Measurements from ENCODE around the gene FOXA3. TPM values are rescaled to one million over a fixed set of nuclear protein-coding genes. Genes with fewer than 3 reads are reported as not detected.

FOXA3 gene
- total RNA-seq, 1 experiment from 2014 or later: 15.3 TPM

- H3K27me3 Mint-ChIP-seq (ENCODE audit: insufficient read depth, unreplicated experiment): no peaks in the 10 kb centered on the region
Observed at GRCh38 chr19:45828945-45829344, 35.2 kb upstream of the FOXA3 start.

GRCh38 chr19:45834970-45835369, 29.2 kb upstream of the FOXA3 start:
- no peaks in the 10 kb centered on the region for H3K4me1 ChIP-seq
- no peak for DNase-seq
- peaks cover 7% of the 10 kb centered on the region for H3K36me3 ChIP-seq (ENCODE audit: control insufficient read depth, insufficient read depth, low read length)
- no peak overlapping the region for H3K27ac Mint-ChIP-seq (ENCODE audit: unreplicated experiment)
- TF ChIP-seq CTCF (IDR thresholded peaks at IDR 0.05; ENCODE audit: insufficient read depth in 1 of 2, low read depth in 1 of 2, low read length in 1 of 2, severe bottlenecking in 1 of 2, unreplicated experiment in 1 of 2): no peak
- H3K27me3 ChIP-seq (replicated peaks; ENCODE audit: control insufficient read depth, insufficient read depth, low read length): no peaks in the 10 kb centered on the region
- H3K4me3 ChIP-seq (ENCODE audit: low read depth, low read length): no peak overlapping the region
- H3K36me3 Mint-ChIP-seq (ENCODE audit: insufficient read depth, unreplicated experiment): peaks cover 97% of the 10 kb centered on the region
- no TSS peak for BruUV-seq (replicated peaks)
- no peaks in the 10 kb centered on the region for H3K4me1 Mint-ChIP-seq (ENCODE audit: low read depth, unreplicated experiment)
- no peaks in the 10 kb centered on the region for H3K27me3 Mint-ChIP-seq (ENCODE audit: insufficient read depth, unreplicated experiment)
- no peaks in the 10 kb centered on the region for H3K9me3 Mint-ChIP-seq (ENCODE audit: unreplicated experiment)
- ChIA-PET POLR2A (no interaction called here), CTCF (interaction anchor here (0.6 to 1.3 kb wide), 2 partner anchors 18 to 52 kb away, joined by 3 to 7 read pairs; partner anchors contain the start of gene DMPK)
- intact Hi-C loops (cut with micrococcal nuclease; ENCODE audit: unreplicated experiment): no loop called here
- no peaks in the 10 kb centered on the region for H3K9me3 ChIP-seq
- H3K4me3 Mint-ChIP-seq (ENCODE audit: unreplicated experiment): no peak overlapping the region

More at GRCh38 chr19:45828945-45829344, 35.2 kb upstream of the FOXA3 start:
- no peaks in the 10 kb centered on the region for H3K9me3 ChIP-seq
- H3K4me3 ChIP-seq (ENCODE audit: low read depth, low read length): no peak overlapping the region
- H3K4me1 Mint-ChIP-seq (ENCODE audit: low read depth, unreplicated experiment): no peaks in the 10 kb centered on the region
- peak overlapping the region; percentile 30 for H3K27ac Mint-ChIP-seq (ENCODE audit: unreplicated experiment)
- no TSS peak for BruUV-seq (replicated peaks)
- peaks cover 9% of the 10 kb centered on the region for H3K36me3 ChIP-seq (ENCODE audit: control insufficient read depth, insufficient read depth, low read length)
- DNase-seq: no peak
- ChIA-PET CTCF (interaction anchor here (2.2 kb wide), 1 partner anchor 12 kb away, joined by 9 read pairs; no protein-coding TSS in a partner anchor), POLR2A (no interaction called here)
- peaks cover 93% of the 10 kb centered on the region for H3K36me3 Mint-ChIP-seq (ENCODE audit: insufficient read depth, unreplicated experiment)
- no peak for TF ChIP-seq CTCF (IDR thresholded peaks at IDR 0.05; ENCODE audit: insufficient read depth in 1 of 2, low read depth in 1 of 2, low read length in 1 of 2, severe bottlenecking in 1 of 2, unreplicated experiment in 1 of 2)
- H3K27me3 ChIP-seq (replicated peaks; ENCODE audit: control insufficient read depth, insufficient read depth, low read length): no peaks in the 10 kb centered on the region
- no peaks in the 10 kb centered on the region for H3K9me3 Mint-ChIP-seq (ENCODE audit: unreplicated experiment)
- no peak overlapping the region for H3K4me3 Mint-ChIP-seq (ENCODE audit: unreplicated experiment)
- intact Hi-C loops (cut with micrococcal nuclease; ENCODE audit: unreplicated experiment): no loop called here
- no peaks in the 10 kb centered on the region for H3K4me1 ChIP-seq

GRCh38 chr19:45842198-45842597, 21.9 kb upstream of the FOXA3 start:
- DNase-seq: no peak
- Mint-ChIP-seq H3K27me3 (ENCODE audit: insufficient read depth, unreplicated experiment) (no peaks in the 10 kb centered on the region), H3K36me3 (ENCODE audit: insufficient read depth, unreplicated experiment) (peaks cover 89% of the 10 kb centered on the region), H3K9me3 (ENCODE audit: unreplicated experiment) (no peaks in the 10 kb centered on the region), H3K4me1 (ENCODE audit: low read depth, unreplicated experiment) (no peaks in the 10 kb centered on the region), H3K27ac (ENCODE audit: unreplicated experiment) (no peak overlapping the region), H3K4me3 (ENCODE audit: unreplicated experiment) (no peak overlapping the region)
- no TSS peak for BruUV-seq (replicated peaks)
- POLR2A ChIA-PET: no interaction called here
- TF ChIP-seq CTCF (IDR thresholded peaks at IDR 0.05; ENCODE audit: insufficient read depth in 1 of 2, low read depth in 1 of 2, low read length in 1 of 2, severe bottlenecking in 1 of 2, unreplicated experiment in 1 of 2): no peak
- Histone ChIP-seq H3K4me3 (ENCODE audit: low read depth, low read length) (no peak overlapping the region), H3K36me3 (ENCODE audit: control insufficient read depth, insufficient read depth, low read length) (peaks cover 3% of the 10 kb centered on the region), H3K27me3 (replicated peaks; ENCODE audit: control insufficient read depth, insufficient read depth, low read length) (no peaks in the 10 kb centered on the region), H3K9me3 (no peaks in the 10 kb centered on the region), H3K4me1 (no peaks in the 10 kb centered on the region)
- intact Hi-C loops (cut with micrococcal nuclease; ENCODE audit: unreplicated experiment): no loop called here
- CTCF ChIA-PET: interaction anchor here (0.6 kb wide), 1 partner anchor 165 kb away, joined by 3 read pairs; no protein-coding TSS in a partner anchor
